WTC11 (cell line): ENCODE measurements around the gene GPALPP1.
A peak's percentile ranks its signal among the peaks of the same experiment; 100 is the strongest.

Experiments used
- CREM ChIP-seq: sonication (generic); formaldehyde crosslinking; IDR thresholded peaks from 2 replicates; pipeline ENCODE4 v1.8.1; 2022; ENCODE audit warnings: mild to moderate bottlenecking, missing genetic modification reagents, moderate library complexity
- CTCF ChIP-seq: fragments of 200-600 bp; IDR thresholded peaks from 2 replicates; pipeline ENCODE4 v1.8.0; 2022; ENCODE audit warnings: antibody characterized with exemption
- E2F5 ChIP-seq: sonication (generic); formaldehyde crosslinking; IDR thresholded peaks from 2 replicates; pipeline ENCODE4 v1.8.1; 2022; ENCODE audit warnings: mild to moderate bottlenecking, moderate library complexity, missing genetic modification reagents
- FOXK1 ChIP-seq: sonication (generic); formaldehyde crosslinking; IDR thresholded peaks from 2 replicates; pipeline ENCODE4 v1.8.0; 2022; ENCODE audit warnings: mild to moderate bottlenecking, moderate library complexity, missing genetic modification reagents
- KAT7 ChIP-seq: sonication (generic); formaldehyde crosslinking; IDR thresholded peaks from 2 replicates; pipeline ENCODE4 v1.8.1; 2023; ENCODE audit warnings: missing genetic modification reagents, mild to moderate bottlenecking, borderline replicate concordance
- SMAD3 ChIP-seq: sonication (generic); formaldehyde crosslinking; IDR thresholded peaks from 2 replicates; pipeline ENCODE4 v1.8.0; 2022; ENCODE audit warnings: missing genetic modification reagents, mild to moderate bottlenecking, borderline replicate concordance
- SP1 ChIP-seq: sonication (generic); formaldehyde crosslinking; conservative IDR thresholded peaks from 2 replicates; pipeline ENCODE4 v1.8.1; 2022; ENCODE audit warnings: missing genetic modification reagents
- TEAD1 ChIP-seq: sonication (generic); formaldehyde crosslinking; IDR thresholded peaks from 2 replicates; pipeline ENCODE4 v1.8.0; 2022; ENCODE audit warnings: mild to moderate bottlenecking, missing genetic modification reagents
- ZBTB43 ChIP-seq: sonication (generic); formaldehyde crosslinking; IDR thresholded peaks from 2 replicates; pipeline ENCODE4 v1.8.1; 2023; ENCODE audit warnings: mild to moderate bottlenecking, missing genetic modification reagents
- TF ChIP-seq, protein P1 (sequence below): sonication (generic); formaldehyde crosslinking; IDR thresholded peaks from 2 replicates; pipeline ENCODE4 v1.8.1; 2023; ENCODE audit warnings: mild to moderate bottlenecking, missing genetic modification reagents, moderate library complexity

DNA sequence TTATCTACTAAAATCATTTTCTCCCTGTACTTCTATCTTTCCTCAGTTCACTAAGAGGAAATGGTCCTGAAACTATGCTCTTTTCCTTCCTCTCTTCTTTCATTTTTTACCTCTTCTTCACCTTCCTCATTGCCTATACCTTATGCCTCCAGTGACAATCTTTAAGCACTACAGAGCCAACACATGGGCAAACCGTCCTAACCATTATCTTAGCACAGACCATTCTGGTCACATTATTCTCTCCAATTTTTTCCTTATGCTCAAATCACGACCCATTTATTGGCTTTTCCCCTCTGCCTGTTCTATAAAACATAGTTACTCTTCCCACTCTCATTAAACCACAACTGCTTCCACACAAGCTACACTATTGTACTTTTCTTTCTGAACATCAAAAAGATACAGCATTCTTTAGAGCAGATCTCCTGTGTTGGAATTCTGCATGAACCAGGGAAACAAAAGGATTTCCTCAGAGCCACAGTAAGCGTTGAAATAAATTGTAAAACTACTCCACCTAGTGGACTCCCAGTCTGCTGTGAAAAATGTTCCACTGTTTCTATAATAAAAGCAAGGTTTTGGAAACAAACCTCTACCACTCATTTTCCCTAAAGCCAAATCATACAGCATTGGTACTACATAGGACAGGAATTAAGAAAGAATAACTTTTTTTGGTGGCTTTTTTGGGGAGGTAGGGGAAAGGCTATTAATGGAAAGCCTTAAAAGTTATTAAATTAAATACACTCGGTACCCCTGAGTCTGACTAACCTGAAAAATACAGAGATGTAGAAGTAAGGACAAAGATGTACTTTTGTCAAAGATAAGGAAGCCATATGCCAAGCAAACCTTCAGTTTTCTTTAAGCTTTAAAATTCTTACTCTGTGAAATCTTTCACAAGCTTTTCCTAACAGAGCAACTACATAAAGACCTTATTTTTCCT lies 19.5 kb upstream of the GPALPP1 start:
- TF ChIP-seq CTCF (peak; percentile 56; the same call in 1 of the 2 replicates), SMAD3 (CRISPR knock-in tag) (no peak), KAT7 (no peak), E2F5 (CRISPR knock-in tag) (no peak), SP1 (CRISPR knock-in tag) (no peak), FOXK1 (CRISPR knock-in tag) (no peak), ZBTB43 (no peak), TEAD1 (no peak), CREM (CRISPR knock-in tag) (no peak)
- TF ChIP-seq, protein P1, sequence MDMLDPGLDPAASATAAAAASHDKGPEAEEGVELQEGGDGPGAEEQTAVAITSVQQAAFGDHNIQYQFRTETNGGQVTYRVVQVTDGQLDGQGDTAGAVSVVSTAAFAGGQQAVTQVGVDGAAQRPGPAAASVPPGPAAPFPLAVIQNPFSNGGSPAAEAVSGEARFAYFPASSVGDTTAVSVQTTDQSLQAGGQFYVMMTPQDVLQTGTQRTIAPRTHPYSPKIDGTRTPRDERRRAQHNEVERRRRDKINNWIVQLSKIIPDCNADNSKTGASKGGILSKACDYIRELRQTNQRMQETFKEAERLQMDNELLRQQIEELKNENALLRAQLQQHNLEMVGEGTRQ (CRISPR knock-in tag) = no peak
